Measurements from ENCODE around the gene SMAD9. TPM values are rescaled to one million over a fixed set of nuclear protein-coding genes. Genes with fewer than 3 reads are reported as not detected.

The SMAD9 gene
- total RNA-seq, 1 experiment from 2014 or later, result 1.2 TPM

- no peak for DNase-seq
- Mint-ChIP-seq H3K27ac (ENCODE audit: unreplicated experiment) (no peak overlapping the region), H3K9me3 (ENCODE audit: unreplicated experiment) (no peaks in the 10 kb centered on the region), H3K27me3 (ENCODE audit: insufficient read depth, unreplicated experiment) (no peaks in the 10 kb centered on the region), H3K4me3 (ENCODE audit: unreplicated experiment) (no peak overlapping the region), H3K36me3 (ENCODE audit: insufficient read depth, unreplicated experiment) (no peaks in the 10 kb centered on the region), H3K4me1 (ENCODE audit: low read depth, unreplicated experiment) (no peaks in the 10 kb centered on the region)
- H3K9me3 ChIP-seq, result no peaks in the 10 kb centered on the region
- BruUV-seq (replicated peaks), result no TSS peak
- POLR2A ChIA-PET, result no interaction called here
- TF ChIP-seq, protein P1, sequence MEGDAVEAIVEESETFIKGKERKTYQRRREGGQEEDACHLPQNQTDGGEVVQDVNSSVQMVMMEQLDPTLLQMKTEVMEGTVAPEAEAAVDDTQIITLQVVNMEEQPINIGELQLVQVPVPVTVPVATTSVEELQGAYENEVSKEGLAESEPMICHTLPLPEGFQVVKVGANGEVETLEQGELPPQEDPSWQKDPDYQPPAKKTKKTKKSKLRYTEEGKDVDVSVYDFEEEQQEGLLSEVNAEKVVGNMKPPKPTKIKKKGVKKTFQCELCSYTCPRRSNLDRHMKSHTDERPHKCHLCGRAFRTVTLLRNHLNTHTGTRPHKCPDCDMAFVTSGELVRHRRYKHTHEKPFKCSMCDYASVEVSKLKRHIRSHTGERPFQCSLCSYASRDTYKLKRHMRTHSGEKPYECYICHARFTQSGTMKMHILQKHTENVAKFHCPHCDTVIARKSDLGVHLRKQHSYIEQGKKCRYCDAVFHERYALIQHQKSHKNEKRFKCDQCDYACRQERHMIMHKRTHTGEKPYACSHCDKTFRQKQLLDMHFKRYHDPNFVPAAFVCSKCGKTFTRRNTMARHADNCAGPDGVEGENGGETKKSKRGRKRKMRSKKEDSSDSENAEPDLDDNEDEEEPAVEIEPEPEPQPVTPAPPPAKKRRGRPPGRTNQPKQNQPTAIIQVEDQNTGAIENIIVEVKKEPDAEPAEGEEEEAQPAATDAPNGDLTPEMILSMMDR (IDR thresholded peaks at IDR 0.05; ENCODE audit: insufficient read depth in 1 of 2, low read depth in 1 of 2, low read length in 1 of 2, severe bottlenecking in 1 of 2, unreplicated experiment in 1 of 2), result no peak
- intact Hi-C loops (cut with micrococcal nuclease; ENCODE audit: unreplicated experiment), result no loop called here
- CTCF ChIA-PET, result no interaction called here
- H3K27me3 ChIP-seq (replicated peaks; ENCODE audit: control insufficient read depth, insufficient read depth, low read length), result no peaks in the 10 kb centered on the region
- no peak overlapping the region for H3K4me3 ChIP-seq (ENCODE audit: low read depth, low read length)
- peaks cover 8% of the 10 kb centered on the region for H3K4me1 ChIP-seq
- H3K36me3 ChIP-seq (ENCODE audit: control insufficient read depth, insufficient read depth, low read length), result no peaks in the 10 kb centered on the region
Observed at GRCh38 chr13:36862722-36863121, 57.3 kb downstream of the SMAD9 start.

- H3K4me3 ChIP-seq (ENCODE audit: low read depth, low read length), result no peak overlapping the region
- H3K4me3 Mint-ChIP-seq (ENCODE audit: unreplicated experiment), result no peak overlapping the region
- H3K27me3 Mint-ChIP-seq (ENCODE audit: insufficient read depth, unreplicated experiment), result no peaks in the 10 kb centered on the region
- no TSS peak for BruUV-seq (replicated peaks)
- H3K36me3 Mint-ChIP-seq (ENCODE audit: insufficient read depth, unreplicated experiment), result no peaks in the 10 kb centered on the region
- peaks cover 8% of the 10 kb centered on the region for H3K4me1 ChIP-seq
- intact Hi-C loops (cut with micrococcal nuclease; ENCODE audit: unreplicated experiment), result no loop called here
- DNase-seq, result no peak
- TF ChIP-seq, protein P1 (IDR thresholded peaks at IDR 0.05; ENCODE audit: insufficient read depth in 1 of 2, low read depth in 1 of 2, low read length in 1 of 2, severe bottlenecking in 1 of 2, unreplicated experiment in 1 of 2), result no peak
- H3K36me3 ChIP-seq (ENCODE audit: control insufficient read depth, insufficient read depth, low read length), result no peaks in the 10 kb centered on the region
- no peaks in the 10 kb centered on the region for H3K9me3 ChIP-seq
- CTCF ChIA-PET, result no interaction called here
- POLR2A ChIA-PET, result no interaction called here
- no peaks in the 10 kb centered on the region for H3K4me1 Mint-ChIP-seq (ENCODE audit: low read depth, unreplicated experiment)
- peak overlapping the region; percentile 39 for H3K27ac Mint-ChIP-seq (ENCODE audit: unreplicated experiment)
- H3K9me3 Mint-ChIP-seq (ENCODE audit: unreplicated experiment), result no peaks in the 10 kb centered on the region
- no peaks in the 10 kb centered on the region for H3K27me3 ChIP-seq (replicated peaks; ENCODE audit: control insufficient read depth, insufficient read depth, low read length)
Observed at GRCh38 chr13:36862002-36862685, 57.9 kb downstream of the SMAD9 start.

DNA sequence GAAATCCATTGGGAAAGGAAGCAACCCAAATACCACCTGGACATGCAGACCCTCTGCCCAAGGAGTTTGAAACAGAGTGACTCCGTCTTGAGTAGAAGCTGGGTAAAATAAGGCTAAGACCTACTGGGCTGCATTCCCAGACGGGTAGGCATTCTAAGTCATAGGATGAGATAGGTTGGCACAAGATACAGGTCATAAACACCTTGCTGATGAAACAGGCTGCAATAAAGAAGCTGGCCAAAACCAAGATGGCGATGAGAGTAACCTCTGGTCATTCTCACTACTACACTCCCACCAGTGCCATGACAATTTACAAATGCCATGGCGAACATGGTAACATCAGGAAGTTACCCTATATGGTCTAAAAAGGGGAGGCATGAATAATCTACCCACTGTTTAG, 60.8 kb downstream of the SMAD9 start:
- no peak for DNase-seq
- H3K9me3 Mint-ChIP-seq (ENCODE audit: unreplicated experiment), result no peaks in the 10 kb centered on the region
- H3K4me3 Mint-ChIP-seq (ENCODE audit: unreplicated experiment), result no peak overlapping the region
- no peaks in the 10 kb centered on the region for H3K36me3 ChIP-seq (ENCODE audit: control insufficient read depth, insufficient read depth, low read length)
- ChIA-PET CTCF (interaction anchor here (1.4 kb wide), 1 partner anchor 141 kb away, joined by 5 read pairs; no protein-coding TSS in a partner anchor), POLR2A (no interaction called here)
- no peaks in the 10 kb centered on the region for H3K27me3 Mint-ChIP-seq (ENCODE audit: insufficient read depth, unreplicated experiment)
- no peak overlapping the region for H3K4me3 ChIP-seq (ENCODE audit: low read depth, low read length)
- H3K27me3 ChIP-seq (replicated peaks; ENCODE audit: control insufficient read depth, insufficient read depth, low read length), result no peaks in the 10 kb centered on the region
- H3K4me1 Mint-ChIP-seq (ENCODE audit: low read depth, unreplicated experiment), result no peaks in the 10 kb centered on the region
- H3K9me3 ChIP-seq, result no peaks in the 10 kb centered on the region
- intact Hi-C loops (cut with micrococcal nuclease; ENCODE audit: unreplicated experiment), result loop anchor here (2.0 to 5.0 kb wide), 2 partner anchors 58 to 210 kb away; no protein-coding TSS in a partner anchor
- no peaks in the 10 kb centered on the region for H3K36me3 Mint-ChIP-seq (ENCODE audit: insufficient read depth, unreplicated experiment)
- H3K4me1 ChIP-seq, result peaks cover 8% of the 10 kb centered on the region
- BruUV-seq (replicated peaks), result no TSS peak
- TF ChIP-seq, protein P1 (IDR thresholded peaks at IDR 0.05; ENCODE audit: insufficient read depth in 1 of 2, low read depth in 1 of 2, low read length in 1 of 2, severe bottlenecking in 1 of 2, unreplicated experiment in 1 of 2), result no peak
- H3K27ac Mint-ChIP-seq (ENCODE audit: unreplicated experiment), result no peak overlapping the region

Data from Caco-2 (cell line).